ENCODE measurements around the gene OBSL1.

OBSL1 gene

DNA sequence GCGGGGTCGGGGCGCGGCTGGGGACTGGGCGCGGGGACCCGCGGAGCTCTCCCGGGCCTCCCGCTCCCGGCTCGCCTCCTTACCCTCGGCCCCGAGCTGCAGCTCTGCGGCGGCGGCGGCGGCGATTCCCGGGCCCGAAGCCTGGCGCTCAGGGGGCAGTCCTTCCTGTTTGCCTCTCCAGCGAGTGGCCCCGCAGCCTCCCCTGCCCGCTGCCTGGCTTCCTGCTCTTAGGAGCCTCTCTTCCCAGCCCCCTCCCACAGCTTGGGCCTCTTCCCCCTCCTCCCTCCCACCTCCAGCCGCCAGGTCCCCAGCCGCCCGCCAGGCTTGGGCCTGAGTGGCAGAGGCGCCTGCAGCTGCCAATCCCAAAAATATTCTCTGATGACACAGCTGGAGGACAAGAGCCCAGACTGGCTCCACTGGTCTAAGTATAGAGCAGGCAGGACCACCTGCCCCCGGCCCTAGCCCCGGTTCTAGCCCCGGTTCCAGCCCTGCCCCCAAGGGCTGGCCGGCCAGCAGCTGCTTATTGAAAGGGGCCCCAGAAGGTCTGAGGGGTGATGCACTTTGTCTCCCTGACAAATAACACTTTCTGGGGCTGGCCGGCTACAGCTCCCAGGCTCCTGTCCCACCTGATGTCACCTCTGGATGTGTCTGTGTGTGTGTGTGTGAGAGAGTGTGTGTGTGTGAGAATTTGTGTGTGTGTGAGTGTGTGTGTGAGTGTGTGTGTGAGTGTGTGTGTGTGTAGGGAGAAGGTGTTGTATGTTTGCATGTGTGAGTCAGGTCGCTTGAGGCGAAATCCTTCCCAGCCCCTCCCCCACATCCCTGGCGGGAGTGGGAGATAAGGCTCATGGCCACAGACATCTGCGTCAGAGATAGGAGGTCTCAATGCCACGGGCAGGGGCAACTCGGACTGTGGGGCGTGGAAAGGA, at the start of gene OBSL1:
OBSL1 (minus strand) TSS at position 229 of the 926 bp plus-strand sequence. CDS start 307 bp downstream, outside the sequence.
- peak; percentile 77 for DNase-seq

DNA sequence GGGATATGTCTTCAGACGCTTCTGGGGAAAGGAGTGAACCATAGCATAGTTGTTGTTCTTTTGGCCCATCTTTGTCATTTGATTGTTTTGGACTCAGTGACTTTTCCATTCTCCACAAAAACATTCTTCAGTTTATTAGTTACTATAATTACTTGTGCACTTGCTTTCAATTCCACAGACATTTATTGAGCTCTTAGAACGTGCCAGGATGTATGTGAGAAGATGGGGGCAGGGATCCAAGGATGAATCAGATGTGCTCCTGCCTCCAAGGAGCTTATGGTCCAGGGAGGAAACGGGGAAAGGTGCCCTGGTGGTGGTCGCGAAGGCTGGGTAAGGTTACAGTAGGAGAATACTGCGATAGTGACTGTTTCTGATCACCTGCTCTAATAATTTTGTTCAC, 49.2 kb upstream of the OBSL1 start:
- no peak for DNase-seq

DNA sequence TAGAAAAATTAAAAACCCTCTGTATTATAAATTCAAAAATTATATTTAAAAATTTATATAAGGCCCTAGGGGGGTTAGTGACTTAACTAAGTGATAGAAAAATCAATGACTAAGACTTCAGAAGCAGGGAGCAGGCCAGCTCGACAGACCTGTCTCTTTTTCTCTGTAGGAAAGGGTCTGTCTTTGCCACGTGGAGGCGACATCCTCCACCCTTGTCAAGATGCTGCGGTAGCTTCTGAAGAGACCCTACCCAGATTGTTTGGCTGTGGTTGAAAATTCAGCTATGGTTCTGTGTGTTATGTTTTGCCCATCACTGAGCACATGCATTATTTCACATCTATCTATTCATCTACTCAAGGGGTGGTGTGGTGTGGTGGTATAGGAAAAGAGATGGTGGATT, 47.9 kb upstream of the OBSL1 start:
- DNase-seq = no peak

DNA sequence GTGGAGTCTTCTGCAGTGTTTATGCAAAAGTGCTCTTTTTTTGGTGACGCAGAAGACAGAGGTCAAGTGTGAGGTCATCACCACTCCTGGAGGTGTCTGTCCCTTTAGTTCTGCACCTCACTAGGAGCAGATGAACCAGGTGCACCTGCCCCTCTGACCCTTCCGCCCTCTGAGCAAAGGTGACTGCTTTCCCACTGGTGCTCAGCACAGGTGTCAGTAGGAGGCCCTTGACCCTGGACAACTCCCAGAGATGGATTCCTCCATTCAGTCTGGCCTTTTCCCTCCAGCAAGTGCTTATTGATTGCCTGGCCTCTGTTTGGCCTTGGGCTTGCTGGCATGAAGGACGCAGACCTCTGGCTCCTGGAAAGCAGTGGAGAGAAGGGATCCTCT, 47.4 kb upstream of the OBSL1 start:
- no peak for DNase-seq

DNA sequence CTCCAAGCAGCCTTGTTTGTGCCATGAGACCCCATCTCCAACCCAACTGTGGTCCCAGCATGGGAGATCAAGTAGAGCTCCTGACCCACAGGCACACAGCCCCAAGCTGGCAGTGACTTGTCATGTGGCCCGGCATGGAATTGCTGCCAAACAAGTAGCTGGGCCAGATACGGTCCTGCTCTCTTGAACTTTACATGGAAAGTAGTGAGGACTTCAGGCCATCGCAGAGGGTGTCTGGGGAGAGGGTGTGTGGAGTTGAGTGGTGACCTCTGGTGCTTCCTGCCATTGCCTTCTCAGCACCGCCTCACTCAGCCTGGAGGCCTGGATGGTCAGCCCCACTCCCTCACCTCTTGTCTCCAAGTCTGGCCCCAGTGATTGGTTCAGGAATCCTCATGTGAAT, 45.2 kb upstream of the OBSL1 start:
- no peak for DNase-seq

DNA sequence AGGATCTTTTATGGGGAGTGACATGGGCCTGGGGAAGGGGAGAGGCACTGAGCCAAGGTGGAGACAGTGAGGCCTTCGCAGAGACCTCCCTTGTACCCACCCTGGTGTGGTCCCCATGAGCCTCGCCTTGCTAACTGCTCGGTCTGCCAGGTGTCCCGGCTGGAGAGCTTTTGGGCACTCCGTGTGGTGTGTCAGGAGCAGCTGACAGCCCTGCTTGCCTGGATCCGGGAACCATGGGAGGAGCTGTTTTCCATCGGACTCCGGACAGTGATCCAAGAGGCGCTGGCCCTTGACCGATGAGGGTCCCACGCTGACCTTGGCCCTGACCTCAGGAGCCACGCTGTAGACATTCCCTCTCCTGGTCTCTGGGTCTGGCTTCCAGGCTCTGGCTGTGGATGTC, 44.6 kb upstream of the OBSL1 start:
- DNase-seq = no peak

DNA sequence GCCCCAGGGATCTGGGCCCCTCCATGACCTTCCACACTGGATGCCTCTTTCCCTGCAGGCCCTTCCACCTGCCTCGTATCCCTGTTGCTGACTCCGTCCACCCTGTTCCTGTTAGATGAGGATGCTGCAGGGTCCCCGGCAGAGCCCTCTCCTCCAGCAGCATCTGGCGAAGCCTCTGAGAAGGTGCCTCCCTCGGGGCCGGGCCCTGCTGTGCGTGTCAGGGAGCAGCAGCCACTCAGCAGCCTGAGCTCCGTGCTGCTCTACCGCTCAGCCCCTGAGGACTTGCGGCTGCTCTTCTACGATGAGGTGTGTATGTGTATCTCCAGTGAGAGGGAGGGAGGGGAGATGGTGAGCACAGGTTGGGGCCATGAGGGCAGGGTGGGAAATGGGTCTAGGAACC, 43.7 kb upstream of the OBSL1 start:
- no peak for DNase-seq

DNA sequence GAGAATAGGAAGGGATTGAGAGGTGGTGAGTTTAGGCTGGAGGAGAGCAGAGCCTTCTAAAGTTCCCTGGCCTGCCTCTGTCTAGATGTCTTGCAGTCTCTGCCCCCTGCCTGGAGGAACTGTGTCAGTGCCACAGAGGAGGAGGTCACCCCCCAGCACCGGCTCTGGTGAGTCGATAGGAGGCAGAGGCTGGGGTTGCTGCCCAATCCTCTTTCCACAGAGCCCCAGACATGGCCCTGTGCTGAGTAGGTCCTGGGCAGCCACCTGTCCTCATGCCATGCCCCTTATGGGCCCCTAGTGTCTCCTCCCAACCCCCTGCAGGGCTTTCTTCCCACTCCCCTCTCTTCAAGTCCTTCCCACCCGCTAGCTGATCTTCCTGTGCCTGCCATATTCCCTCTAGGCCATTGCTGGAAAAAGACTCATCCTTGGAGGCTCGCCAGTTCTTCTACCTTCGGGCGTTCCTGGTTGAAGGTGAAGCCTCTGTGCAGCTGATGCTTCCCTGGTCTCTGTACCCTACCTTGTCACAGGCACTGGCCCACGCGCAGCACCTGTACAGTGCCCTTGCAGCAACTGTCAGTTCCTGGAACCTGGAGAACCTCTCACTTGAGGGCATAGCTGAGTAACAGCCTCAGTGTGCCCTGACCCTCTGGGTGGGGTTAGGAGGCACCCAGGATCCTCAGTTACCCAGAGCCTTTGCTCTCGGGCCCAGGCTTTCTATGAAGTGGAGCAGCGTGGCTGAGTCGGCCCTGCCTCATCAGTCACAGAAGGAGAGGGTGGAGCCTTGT, 42.9 kb upstream of the OBSL1 start:
- no peak for DNase-seq

DNA sequence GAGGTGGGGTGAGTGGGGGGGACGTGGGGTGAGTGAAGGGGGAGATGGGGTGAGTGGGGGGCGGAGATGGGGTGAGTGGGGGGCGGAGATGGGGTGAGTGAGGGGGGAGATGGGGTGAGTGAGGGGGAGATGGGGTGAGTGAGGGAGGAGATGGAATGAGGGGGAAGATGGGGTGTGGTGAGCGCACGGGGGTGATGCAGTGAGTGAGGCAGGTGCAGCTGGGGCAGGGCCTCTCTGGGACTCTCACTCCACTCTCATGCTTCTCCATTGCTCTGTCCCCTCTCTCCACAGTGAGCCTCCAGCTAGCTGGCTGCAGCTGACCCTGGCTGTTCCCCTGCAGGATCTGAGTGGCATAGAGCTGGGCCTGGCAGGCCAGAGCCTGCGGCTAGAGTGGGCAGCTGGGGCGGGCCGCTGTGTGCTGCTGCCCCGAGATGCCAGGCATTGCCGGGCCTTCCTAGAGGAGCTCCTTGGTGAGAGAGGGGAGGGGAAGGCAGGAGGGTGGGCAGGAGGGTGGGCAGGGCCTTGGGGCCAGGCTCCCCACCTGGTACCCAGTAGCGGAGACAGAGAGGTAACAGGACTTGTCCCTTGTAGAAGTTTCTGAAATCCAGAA, 42.2 kb upstream of the OBSL1 start:
- no peak for DNase-seq

DNA sequence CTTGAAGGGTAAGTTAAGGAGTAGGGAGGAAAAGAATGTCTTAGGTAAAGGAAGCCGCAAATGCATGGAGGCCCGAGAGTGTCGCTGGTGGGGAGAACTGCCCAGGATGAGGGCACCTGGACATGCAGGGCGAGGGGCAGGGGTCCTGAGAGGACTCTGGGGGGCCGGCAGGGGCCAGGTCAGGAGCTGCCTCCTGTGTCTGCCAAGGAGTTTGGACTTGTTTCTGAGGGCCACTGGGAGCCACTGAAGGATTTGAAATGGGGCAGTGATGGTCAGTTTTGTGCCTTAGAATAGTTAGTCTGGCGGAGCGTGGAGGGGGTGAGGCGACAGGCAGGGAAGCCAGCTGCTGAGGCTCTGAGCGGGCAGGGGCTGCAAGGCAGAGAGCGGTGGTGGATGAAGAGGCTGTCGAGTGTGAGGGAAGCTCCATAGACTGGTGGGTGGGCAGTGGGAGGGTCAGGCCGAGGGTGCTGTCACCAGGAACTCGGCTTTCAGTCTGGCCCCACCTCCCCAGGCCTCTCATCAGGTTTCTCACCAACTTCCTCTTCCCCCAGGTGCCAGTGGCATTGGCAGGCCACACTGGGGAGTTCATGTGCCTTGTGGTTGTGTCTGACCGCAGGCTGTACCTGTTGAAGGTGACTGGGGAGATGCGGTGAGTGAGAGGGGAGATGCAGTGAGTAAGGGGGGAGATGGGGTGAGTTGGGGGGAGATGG, 41.4 kb upstream of the OBSL1 start:
- DNase-seq = no peak

DNA sequence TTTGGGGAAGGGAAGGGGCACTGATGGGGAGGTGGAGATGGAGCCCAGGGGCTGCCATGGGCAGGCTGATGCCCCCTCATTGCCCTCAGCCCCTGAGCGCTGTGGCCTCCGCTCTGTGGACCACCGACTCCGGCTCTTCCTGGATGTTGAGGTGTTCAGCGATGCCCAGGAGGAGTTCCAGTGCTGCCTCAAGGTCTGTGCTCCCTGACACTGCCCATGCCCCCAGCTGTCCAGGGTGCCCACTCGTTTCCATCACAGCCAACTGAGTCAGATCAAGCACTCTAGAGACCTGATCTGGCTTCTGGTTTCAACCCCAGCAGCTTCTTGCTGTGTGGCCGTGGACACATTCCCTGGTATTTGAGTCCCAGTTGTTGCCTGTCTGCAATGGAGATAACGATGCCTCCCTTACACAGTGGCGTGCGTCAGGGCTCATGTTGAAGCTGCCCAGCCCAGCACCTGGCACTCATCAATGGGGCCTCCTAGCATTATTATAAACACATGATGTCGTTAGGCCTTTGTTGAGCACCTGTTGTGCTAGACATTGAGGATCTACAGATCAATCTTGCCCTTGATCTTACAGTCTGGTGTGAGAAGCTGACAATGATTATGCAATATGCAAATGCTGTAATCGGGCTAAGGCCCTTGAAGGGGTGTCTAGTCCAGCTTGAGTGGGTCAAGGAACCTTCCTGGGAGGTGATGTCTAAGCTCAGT, 40.7 kb upstream of the OBSL1 start:
- no peak for DNase-seq

DNA sequence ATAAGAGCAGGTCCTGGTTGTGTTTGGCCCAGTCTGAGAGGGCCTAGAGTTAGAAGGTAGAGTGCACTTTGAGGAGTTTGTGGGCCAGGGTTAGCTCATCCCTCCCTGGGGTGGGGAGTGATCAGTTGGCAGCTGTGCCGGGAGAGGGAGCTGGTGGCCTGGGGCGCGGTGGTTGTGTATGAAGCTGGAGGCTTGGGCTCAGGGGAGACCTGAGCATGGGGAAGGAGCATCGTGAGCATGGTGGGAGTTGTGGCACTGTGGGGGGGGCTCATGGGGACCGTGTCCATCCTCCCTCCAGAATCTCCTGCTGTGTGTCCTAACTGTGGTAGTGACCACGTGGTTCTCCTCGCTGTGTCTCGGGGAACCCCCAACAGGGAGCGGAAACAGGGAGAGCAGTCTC, 40.0 kb upstream of the OBSL1 start:
- no peak for DNase-seq

DNA sequence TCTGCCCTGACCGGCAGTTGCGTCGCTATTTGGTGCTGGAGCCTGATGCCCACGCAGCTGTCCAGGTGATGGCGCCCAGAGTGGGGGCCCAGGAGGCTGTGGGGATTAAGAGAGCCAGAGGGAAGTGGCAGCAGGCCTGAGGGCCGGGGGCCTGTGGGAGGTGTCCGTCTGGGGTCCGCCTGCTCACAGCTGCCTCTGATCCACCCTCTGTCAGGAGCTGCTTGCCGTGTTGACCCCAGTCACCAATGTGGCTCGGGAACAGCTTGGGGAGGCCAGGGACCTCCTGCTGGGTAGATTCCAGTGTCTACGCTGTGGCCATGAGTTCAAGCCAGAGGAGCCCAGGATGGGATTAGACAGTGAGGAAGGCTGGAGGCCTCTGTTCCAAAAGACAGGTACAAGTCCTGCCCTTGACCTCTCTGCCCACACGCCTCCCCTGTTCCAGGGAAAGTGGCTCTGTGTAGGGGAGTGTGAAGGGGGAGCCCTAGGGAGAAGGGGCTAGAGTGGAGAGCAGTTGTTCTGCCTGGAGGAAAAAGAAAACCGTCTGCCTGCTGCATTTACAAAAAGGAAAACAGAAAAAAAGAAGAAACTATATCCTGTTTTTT, 37.9 kb upstream of the OBSL1 start:
- no peak for DNase-seq

DNA sequence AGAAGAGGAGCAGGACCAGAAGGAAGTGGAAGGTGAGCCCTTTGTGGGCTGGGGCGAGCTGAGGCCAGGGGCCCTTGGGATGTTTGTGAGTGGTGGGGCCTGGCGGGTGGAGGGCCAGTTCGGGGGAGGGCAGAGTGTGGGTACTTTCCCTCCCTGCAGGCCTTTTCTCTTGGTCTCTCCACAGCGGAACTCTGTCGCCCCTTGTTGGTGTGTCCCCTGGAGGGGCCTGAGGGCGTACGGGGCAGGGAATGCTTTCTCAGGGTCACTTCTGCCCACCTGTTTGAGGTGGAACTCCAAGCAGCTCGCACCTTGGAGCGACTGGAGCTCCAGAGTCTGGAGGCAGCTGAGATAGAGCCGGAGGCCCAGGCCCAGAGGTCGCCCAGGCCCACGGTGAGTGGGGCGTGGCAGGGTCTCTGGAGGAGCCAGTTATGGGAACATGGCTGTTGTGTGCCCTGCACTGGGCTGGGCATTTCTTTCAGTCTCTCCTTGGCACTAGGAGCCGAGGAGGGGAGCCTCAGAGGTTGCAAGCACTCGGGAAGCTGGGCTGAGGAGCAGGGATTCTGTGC, 37.1 kb upstream of the OBSL1 start:
- DNase-seq = no peak

DNA sequence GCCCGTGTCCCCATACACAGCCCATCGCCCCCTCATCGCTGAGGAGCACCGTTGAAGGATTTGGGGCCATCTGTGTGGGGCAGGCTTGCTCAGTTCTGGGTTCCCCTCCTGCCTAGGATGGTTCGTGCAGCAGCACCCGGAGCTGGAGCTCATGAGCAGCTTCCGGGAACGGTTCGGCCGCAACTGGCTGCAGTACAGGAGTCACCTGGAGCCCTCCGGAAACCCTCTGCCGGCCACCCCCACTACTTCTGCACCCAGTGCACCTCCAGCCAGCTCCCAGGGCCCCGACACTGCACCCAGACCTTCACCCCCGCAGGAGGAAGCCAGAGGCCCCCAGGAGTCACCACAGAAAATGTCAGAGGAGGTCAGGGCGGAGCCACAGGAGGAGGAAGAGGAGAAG, 36.6 kb upstream of the OBSL1 start:
- no peak for DNase-seq

DNA sequence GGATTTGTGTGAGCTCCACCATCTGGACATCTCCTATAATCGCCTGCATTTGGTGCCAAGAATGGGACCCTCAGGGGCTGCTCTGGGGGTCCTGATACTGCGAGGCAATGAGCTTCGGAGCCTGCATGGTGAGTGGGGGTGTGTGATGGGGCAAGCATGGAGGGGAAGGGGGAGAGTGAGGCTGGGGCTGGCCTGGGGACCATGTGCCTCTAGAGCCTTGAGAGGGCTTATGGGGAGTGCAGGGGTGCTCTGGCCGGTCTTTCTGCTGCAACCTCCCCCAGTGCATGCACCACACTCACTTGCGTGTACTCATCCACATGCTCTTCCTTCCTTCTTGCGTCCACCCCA, 34.2 kb upstream of the OBSL1 start:
- no peak for DNase-seq

DNA sequence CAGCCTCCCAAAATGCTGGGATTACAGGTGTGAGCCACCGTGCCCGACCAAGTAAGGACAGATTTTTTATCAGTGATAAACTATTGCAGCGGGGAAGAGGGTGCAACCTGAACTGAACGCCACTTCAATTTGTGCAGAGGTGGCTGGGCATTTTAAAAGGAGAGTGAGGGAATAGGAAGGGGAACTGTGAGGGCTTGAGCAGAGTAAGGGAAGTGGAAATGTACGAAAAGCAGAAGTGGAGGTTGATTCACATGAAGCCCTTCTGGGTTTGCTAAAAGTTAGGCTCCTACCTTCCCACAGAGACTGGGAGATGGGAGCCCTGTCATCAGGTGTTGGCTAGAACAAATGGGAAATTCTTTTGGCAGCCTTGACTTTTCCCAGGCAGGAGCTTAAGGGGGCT, 32.4 kb upstream of the OBSL1 start:
- DNase-seq = no peak

DNA sequence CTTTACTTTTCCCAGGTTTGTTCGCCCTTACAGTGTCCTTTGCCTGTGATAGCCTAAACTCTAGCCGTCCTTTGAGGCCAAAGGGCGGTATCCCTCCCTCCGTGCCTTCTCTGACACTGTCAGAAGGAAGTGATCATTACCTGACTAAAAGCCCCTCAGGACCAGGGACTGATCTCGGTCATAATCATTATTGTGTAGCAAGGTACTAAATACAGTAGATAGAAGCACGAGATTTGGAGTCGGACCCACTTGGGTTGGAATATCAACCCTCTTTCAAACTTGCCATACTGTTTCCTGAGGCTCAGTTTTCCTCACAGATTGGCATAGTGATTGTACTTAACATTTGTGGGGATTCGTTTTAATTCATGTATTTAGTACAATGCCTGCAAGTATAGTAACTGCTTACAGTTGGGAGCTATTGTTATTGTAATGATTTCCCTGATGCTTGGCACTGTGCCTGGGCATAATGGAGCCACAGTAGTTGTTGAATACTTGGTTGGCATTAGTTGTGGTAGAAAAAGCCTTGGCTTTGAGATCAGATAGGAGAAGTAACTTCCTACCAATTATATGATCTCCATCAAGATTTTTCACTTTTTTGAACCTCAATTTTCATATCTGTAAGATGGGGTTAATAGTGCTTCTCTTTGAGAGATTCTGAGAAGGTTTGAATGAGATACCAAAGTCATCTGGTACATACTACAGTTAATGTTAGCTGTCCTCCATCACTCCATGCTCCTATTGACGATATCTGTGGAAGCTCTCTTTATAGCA, 27.2 kb upstream of the OBSL1 start:
- DNase-seq = no peak

DNA sequence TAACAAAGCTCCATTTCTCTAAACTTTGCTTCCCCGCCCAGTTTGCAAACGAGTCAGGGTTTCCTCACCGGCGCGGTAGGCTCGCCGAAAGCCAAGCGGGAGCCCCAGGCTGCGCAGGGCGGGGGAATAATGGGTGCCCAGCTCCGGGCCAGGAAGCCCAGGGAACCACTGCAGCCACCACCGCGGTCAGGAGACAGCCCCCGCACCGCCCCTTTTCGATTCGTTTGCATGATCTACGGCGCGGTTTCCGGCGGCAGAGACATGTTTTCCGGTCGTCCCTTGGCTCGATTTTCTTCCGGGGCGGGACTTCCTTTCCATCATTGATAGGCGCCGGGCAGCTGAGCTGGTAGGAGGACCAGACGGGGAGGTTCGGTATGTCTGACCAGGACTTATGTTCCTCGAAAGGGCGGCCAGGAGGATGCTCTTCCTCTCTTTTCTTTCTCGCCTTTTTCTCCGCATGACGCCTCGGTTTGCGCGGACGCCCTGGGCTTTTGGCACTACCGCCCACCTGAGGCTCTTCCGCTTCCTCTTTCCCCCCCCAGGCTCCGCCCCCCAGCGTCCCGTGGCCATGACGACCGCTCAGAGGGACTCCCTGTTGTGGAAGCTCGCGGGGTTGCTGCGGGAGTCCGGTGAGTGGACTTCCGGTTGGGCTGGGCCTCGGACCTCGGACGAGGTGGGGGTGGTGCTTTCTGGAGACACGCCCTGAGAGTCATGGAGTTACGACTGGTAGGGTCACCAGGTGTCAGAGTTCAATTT, 26.4 kb upstream of the OBSL1 start, which contains the start of gene STK11IP:
STK11IP (plus strand) TSS at position 306 of the 756 bp plus-strand sequence; CDS start at position 569, 263 bp downstream.
- peak; percentile 96 for DNase-seq
